ENCODE results near the gene SLC9A8. TPM values are rescaled to one million over a fixed set of nuclear protein-coding genes. Genes with fewer than 3 reads are reported as not detected.

SLC9A8 gene
- total and polyA plus RNA-seq, 8 donors = 2.3 to 21.0 (median 11.9) TPM

DNA sequence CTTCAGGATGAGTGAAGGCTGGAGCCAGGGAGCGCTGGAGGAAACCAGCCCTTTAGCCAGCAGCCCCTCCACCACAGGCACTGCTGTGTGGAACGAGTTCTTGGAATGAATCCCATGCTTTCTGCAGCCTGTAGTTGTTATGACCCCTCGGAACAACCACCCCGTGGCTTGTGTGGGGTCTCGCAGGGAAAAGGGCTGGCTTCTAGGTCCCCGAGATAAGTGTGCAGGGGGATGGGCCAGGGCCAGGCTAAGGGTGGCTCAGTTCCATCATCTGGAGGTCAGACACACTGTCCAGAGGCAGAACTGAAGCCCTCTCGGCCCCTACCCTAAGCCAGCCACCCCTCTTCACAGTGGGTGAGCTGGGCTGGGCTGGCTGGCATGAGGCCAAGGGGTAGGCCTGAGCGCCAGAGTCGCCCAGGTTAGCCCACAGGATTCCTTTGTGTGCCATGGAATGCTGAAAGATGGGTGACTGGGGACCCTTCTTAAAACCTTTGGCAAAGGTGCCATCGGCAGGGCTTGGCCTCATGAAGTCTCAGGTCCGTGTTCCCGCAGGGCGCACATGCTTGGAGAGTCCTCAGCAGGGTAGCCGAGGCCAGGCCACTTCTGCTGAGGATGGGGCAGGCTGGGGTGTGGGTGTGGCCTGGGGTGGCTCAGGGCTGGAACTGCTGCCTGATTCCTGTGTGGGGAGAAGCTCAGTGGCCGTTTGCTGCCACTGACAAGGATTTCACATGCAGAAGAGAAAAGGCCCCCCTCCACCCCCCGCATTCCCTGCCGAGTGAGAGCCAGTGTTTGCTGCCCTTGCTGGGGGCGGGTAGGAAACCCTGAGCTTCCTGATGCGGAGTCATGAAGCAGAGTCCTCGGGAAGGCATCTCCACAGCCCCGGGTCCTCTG, 78.1 kb downstream of the SLC9A8 start:
- no peak for TF ChIP-seq POLR2AphosphoS5 (IDR thresholded peaks at IDR 0.05)
- TF ChIP-seq, protein P1, sequence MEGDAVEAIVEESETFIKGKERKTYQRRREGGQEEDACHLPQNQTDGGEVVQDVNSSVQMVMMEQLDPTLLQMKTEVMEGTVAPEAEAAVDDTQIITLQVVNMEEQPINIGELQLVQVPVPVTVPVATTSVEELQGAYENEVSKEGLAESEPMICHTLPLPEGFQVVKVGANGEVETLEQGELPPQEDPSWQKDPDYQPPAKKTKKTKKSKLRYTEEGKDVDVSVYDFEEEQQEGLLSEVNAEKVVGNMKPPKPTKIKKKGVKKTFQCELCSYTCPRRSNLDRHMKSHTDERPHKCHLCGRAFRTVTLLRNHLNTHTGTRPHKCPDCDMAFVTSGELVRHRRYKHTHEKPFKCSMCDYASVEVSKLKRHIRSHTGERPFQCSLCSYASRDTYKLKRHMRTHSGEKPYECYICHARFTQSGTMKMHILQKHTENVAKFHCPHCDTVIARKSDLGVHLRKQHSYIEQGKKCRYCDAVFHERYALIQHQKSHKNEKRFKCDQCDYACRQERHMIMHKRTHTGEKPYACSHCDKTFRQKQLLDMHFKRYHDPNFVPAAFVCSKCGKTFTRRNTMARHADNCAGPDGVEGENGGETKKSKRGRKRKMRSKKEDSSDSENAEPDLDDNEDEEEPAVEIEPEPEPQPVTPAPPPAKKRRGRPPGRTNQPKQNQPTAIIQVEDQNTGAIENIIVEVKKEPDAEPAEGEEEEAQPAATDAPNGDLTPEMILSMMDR (IDR thresholded peaks at IDR 0.05) = no peak
- no peak for TF ChIP-seq POLR2A (IDR thresholded peaks at IDR 0.05)
- no peak for TF ChIP-seq EP300 (IDR thresholded peaks at IDR 0.05)
- H3K27me3 ChIP-seq = no peaks in the 10 kb centered on the region
- H3K36me3 ChIP-seq = peaks cover 5 to 33% (median 32%) of the 10 kb centered on the region in 4 donors
- WGBS, 5 donors = 41 to 65% (median 55%) methylated on average over 17 to 21 of the region's 21 CpGs
- peaks cover 39 to 88% (median 64%) of the 10 kb centered on the region in 4 donors for H3K4me1 ChIP-seq
- intact Hi-C loops (cut with DNase I; ENCODE audit: low total_unique reads) = no loop called here
- no peaks in the 10 kb centered on the region for H3K9me3 ChIP-seq
- DNase-seq = peak in 1 of 2 donors; percentile 73
- H3K4me3 ChIP-seq = no peak overlapping the region
- peak overlapping the region in 3 of 5 donors; percentile 16 to 49 (median 34) for H3K27ac ChIP-seq

DNA sequence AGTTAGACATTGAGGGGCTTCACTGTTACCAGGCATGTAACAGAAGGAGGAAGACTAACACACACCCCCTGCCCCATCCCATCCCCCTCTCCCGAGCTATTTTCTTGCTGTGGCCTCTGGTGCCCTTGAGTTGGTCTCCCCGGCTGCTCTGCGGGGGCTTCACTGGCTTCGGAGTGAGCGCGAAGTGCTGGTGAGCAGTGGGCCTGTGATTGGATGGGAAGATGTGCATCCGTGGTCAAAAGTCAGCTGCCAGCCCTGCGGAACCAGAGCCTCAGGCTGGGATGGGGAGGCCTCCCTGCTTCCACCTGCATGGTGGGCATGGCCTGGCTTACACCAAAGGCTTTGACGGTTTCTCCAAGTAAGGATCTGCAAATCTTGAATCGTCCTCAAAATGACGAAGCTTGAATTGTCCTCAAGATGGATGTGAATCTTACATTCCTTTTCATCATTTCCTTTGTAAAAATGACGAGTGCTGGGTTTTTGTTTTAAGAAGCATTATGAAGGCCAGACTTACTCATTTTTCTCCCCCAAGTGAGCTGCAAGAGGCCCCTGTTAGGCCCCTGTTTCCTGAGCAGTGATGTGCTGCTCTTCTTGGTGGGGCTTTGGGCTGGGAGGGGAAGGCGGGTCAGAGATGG, 79.0 kb downstream of the SLC9A8 start:
- no peak for TF ChIP-seq EP300 (IDR thresholded peaks at IDR 0.05)
- no peak for TF ChIP-seq POLR2A (IDR thresholded peaks at IDR 0.05)
- TF ChIP-seq POLR2AphosphoS5 (IDR thresholded peaks at IDR 0.05) = no peak
- TF ChIP-seq, protein P1 (IDR thresholded peaks at IDR 0.05) = no peak
- H3K27me3 ChIP-seq = no peaks in the 10 kb centered on the region
- no peak for DNase-seq
- no peaks in the 10 kb centered on the region for H3K9me3 ChIP-seq
- no peak overlapping the region for H3K27ac ChIP-seq
- H3K4me1 ChIP-seq = peaks cover 39 to 91% (median 64%) of the 10 kb centered on the region in 4 donors
- no peak overlapping the region for H3K4me3 ChIP-seq
- intact Hi-C loops (cut with DNase I; ENCODE audit: low total_unique reads) = no loop called here
- peaks cover 0 to 25% (median 23%) of the 10 kb centered on the region in 4 donors for H3K36me3 ChIP-seq
- WGBS, 5 donors = 87 to 94% (median 90%) methylated on average over 13 of the region's 13 CpGs

DNA sequence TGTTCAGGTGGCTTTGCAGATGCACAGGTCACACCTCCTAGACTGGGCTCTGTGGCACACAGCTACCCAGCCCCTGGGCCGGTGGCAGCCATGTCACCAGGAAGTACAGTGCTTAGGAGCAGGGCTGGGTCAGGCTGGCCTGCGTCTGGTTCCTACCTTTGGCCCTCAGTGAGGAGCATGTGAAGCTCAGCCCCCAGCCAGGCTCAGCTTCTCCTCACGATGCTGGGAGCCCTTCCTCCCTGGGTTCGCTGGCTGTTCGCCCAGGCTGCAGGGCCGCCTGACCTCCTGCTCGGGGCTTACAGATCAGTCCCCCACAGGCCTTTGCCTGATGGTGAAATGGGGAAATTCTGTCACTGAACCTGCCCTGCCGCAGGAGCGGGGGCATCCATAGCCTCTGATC, 79.6 kb downstream of the SLC9A8 start:
- intact Hi-C loops (cut with DNase I; ENCODE audit: low total_unique reads) = no loop called here
- no peaks in the 10 kb centered on the region for H3K27me3 ChIP-seq
- H3K4me1 ChIP-seq = peaks cover 39 to 84% (median 60%) of the 10 kb centered on the region in 4 donors
- TF ChIP-seq EP300 (IDR thresholded peaks at IDR 0.05) = no peak
- TF ChIP-seq POLR2A (IDR thresholded peaks at IDR 0.05) = no peak
- TF ChIP-seq, protein P1 (IDR thresholded peaks at IDR 0.05) = no peak
- TF ChIP-seq POLR2AphosphoS5 (IDR thresholded peaks at IDR 0.05) = no peak
- H3K36me3 ChIP-seq = peaks cover 0 to 18% (median 16%) of the 10 kb centered on the region in 4 donors
- no peak overlapping the region for H3K27ac ChIP-seq
- no peak overlapping the region for H3K4me3 ChIP-seq
- WGBS, 5 donors = 72 to 89% (median 82%) methylated on average over 3 to 9 of the region's 9 CpGs
- DNase-seq = no peak
- no peaks in the 10 kb centered on the region for H3K9me3 ChIP-seq

DNA sequence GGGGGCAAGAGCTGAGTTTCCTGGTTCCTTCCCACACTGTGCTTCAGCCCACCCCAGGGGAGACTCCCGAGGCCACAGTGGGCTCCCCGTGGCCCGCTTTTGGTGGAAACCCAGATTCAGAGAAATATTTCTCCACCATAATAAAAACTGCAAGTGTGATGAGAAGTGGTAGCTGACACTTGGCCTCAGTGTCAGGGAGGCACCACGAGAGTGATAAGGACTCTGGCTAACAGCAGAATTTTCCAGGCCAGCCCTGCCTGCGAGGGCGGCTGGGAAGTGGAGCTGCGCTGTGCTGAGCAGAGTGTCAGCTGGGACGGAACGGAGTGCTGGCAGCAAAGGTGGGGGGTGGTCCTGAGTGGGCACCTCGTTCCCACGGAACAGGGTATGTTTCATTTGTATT, 80.2 kb downstream of the SLC9A8 start:
- TF ChIP-seq POLR2AphosphoS5 (IDR thresholded peaks at IDR 0.05) (no peak), POLR2A (IDR thresholded peaks at IDR 0.05) (no peak), EP300 (IDR thresholded peaks at IDR 0.05) (no peak)
- TF ChIP-seq, protein P1 (IDR thresholded peaks at IDR 0.05) = no peak
- H3K36me3 ChIP-seq = peaks cover 0 to 12% (median 11%) of the 10 kb centered on the region in 4 donors
- no peak overlapping the region for H3K4me3 ChIP-seq
- H3K27ac ChIP-seq = no peak overlapping the region
- intact Hi-C loops (cut with DNase I; ENCODE audit: low total_unique reads) = no loop called here
- no peaks in the 10 kb centered on the region for H3K27me3 ChIP-seq
- DNase-seq = no peak
- 43 to 60% (median 49%) methylated on average over 11 of the region's 11 CpGs for WGBS, 5 donors
- H3K9me3 ChIP-seq = no peaks in the 10 kb centered on the region
- peaks cover 34 to 79% (median 54%) of the 10 kb centered on the region in 4 donors for H3K4me1 ChIP-seq

All from stomach (tissue), 9 donors.